Measurements from ENCODE around the gene SRPX2.

SRPX2 gene

DNA sequence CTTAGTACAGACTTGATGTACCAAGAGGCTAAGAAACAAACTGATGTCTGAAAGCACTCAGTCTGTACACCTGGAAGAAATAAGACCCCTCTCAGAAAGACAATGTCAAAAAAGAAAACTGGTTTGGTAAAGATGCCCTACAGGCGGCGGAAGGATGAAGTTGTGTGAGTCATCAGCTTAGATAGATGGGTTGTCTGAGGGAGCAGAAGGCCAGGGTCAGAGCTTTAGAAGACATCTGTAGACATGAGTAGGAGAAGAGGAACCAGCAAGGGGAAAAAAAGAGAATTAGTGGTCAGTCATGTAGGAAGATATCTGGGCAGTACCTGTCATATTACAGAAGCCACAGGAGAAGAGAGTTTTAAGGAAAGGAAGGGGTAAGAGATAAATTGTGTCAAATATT, 8.3 kb downstream of the SRPX2 start:
- no peak for DNase-seq

DNA sequence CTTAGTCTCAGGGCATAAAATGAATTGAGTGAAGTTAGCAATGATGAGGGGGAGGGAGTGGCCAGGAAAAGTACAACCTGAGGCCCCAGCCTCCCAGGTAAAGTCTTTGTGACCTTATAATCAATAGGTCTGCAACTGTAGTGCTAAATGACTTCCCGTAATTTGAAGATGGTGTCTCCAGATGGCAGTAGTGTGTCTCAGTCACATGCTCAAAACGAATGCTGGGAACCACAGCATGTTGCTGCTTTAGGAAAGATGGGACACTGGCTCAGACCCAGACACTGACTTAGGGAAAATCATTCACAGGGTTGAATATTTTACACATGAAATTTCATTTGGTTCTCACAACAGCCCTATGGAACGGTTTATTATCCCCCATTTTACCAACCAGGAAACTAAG, 10.3 kb downstream of the SRPX2 start:
- DNase-seq, result no peak

DNA sequence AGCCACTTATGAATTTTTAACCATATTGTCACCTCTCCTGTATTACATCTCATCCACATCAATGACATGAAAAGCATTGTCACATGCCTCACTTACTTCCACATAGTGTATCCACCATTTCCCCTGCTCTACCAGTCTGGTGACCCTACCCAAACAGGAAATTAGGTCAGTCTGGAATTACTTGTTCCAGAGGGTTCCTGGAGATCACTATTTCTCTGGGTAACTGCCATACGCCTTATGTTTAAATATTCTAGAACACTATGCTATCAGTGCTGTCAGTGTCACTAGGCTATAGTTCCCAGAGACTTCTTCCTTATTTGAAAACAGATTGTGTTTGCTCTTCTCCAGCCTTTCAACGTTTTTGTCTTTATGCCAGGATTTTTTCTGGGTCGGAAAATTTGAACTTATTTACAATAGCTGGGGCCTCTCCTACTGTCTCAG, 15.0 kb downstream of the SRPX2 start:
- no peak for DNase-seq

DNA sequence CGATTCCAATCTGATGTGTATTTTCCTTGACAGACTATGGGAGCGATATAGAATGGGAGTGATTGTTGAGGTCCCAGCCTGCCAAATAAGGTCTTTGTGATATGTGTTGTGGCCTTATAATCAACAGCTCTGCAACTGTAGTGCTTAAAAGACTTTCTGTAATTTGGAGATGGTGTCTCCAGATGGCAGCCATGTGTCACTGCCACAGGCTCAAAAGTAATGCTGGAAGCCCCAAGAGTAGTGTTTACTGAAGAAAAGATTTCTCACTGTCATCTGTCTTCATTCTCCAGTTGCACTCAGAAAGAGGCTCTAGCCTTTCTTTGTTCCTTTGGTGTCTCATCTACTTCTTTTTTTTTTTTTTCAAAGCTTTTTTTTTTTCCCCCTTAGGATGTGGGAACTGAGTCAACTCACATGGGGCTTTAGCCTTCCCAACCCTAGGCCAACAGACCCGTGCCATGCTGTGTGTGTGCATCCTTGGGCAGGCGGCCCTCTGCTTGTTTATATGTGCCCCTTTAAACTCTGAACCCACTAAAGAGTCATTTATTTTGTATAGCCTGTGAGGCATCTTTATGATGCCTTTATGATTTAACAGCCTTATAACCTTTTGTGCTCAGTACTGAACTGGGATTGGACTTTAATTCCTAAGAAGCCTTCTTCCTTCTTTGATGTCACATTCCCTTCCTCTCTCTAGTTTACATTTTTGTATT, 15.6 kb downstream of the SRPX2 start:
- DNase-seq, result no peak

DNA sequence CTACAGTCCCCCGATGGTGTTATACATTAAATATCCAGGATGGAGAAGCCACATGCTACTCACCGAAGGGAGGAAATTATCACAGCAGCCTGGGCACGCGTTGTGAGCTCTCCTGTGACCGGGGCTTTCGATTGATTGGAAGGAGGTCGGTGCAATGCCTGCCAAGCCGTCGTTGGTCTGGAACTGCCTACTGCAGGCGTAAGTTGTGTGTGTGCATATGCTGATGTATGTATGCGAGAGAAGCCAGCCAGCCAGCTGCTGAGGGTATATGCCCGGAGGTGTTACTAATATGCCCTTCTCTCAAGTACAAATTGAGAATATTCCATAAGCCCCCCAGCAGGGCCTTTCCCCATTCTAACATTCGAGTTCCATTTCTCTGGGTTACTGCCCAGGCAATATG, 18.2 kb downstream of the SRPX2 start:
- no peak for DNase-seq

DNA sequence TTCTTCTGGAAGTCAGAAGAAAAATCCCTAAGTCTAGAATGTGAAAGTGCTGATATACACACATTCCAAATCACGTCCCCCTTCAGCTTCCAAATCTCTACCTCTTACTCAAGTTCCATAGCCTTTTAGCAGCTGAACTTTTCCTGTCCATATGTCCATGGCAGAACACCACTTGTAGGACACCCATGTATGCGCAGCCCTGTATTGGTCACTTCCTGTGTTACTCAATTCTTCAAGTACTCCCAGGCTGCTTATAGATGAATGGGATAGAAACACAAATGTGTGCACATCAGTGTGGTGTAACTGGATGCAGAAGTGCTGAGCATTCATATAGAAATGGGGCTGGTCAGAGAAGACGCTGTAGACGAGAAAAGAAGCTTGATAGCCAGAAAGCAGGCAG, 18.8 kb downstream of the SRPX2 start:
- DNase-seq, result no peak

DNA sequence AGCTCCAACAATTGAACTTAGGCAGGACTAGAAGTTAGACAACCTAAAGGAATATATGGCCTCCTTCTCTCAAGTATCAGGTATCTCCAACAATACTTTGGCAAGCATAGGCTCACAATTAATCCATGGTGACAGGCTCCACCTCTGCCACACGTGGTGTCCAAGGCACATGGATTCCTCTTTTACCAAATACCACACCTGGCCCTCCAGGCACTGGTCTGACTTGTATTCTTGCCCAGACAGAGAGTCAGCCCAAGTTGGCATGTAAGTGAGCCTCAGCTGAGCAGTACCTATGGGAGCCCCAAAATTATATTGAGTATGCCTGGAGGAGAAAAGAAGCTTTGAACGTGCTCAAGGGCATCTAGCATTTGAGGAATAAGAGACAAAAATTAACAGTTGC, 19.6 kb downstream of the SRPX2 start:
- no peak for DNase-seq

DNA sequence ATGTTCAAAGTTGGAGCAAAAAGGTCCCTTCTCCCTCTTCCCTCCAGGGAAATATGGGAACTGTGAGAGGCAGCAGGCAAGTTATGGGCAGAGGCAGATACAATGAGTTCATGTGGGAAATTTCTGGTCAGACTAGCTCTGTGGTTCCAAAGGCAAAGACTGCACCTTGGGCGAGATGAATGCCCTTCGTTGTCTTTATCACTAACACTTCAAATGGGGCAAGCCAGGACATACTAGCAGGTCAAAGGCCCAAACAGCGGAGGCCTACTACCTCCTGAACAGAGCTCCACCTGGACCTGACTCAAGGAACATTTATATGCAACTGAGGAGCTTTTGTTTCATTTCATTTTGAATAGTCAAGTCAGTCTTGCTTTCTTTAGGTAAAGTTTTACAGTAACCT, 29.0 kb downstream of the SRPX2 start:
- no peak for DNase-seq

DNA sequence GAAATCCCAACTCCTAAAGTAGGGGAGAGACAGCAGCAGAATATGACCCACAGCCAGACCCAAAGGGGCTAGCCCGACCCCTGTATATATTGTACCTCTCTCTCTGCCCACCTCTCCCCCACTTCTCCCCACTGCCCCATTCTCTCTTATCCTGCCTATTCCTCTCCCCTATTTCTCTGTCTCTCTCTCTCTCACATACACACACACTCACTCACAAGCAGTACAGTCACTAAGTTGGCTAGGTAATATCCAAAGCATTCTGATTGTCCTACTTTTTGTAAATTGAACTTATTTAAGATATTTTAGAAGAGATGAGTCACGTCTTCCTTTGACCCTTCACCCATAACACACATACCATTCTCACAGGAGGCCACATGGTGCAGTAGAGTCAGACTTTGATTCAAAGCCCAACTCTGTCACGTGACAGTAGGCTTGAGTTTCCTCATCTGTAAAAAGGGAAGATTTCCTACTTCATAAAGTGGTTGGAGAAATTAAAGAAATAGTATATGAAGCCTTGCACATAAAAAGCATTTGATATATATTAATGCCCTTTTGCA, 29.5 kb downstream of the SRPX2 start:
- DNase-seq, result no peak

DNA sequence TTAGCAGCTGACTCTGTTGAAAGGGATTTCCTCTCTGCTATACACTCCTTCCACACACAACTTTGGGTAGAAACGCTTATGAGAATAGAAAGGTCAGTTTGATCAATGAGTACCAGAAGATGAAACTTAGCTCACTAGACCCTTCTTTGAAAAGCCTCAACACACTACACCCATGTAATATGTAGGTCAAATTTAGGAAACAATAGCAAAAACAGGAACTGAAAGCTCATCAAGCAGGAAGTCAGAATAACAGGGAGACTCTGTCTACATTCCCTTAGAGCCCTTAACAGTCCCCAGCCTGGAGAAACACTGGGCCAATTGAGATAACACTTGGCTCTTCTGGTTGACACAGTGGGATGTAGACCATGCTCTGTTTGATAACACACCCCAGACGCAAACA, 30.7 kb downstream of the SRPX2 start:
- no peak for DNase-seq

DNA sequence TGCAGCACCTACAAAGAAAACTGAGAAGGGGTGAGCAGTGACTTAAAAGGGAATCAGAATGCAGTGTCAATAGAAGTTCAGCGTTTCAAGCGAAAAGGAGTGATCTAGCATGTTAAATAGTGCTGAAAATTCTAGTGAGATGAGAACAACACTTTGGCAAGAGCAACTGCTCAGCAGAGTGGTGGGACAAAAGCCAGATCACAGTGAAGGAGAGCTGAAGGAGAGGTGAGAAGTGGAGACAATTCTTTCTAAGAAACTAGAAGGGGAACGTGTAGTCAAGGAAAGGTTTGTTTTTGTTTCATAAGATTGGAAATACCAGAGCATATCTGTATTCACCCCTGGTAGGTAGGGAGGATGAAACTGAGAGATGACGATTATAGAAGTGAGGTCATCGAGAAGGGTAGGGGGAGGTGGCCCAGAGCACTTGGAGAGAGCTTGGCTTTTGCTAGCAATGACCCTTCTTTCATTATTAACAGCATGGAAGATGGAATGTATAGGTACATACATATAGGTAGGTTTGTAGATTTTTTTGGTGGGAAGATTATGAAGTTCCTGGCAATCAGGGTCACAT, 33.7 kb downstream of the SRPX2 start:
- DNase-seq, result no peak

DNA sequence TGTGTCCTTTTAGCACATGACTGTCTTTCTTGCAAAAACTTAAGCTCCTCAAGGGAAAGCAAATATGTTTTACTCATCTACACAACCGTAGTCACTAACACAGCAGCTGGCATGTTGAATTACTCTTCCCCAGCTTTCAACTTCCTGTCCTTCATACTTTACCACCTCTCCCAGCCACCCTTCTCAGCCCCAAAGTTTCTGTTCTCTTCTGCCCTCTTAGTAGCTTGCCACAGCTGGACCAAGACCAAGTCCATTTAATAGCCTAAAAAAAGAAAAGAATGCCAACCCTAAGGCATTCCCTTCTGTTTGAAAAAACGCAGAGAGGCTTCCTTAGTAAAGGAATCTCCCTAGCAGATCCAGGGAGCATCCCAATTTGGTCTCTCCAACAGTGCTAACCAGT, 36.8 kb downstream of the SRPX2 start:
- no peak for DNase-seq

DNA sequence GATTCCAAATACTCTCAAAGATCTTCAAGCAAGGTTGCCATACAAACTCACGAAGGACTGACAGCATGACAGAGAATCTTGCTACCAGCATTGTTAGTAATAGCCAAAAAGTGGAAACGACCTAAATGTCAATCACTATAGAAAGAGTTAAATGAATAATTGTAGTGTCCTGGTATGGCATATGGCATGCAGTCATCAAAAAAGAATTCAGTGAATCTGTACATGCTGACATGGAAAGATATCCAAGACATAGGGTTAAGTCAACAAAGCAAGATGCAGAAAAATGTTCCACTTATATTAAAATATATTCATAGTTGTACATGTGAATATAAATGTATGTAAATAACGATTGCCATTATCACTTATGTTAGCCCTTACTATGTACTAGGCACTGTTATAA, 37.6 kb downstream of the SRPX2 start:
- no peak for DNase-seq

DNA sequence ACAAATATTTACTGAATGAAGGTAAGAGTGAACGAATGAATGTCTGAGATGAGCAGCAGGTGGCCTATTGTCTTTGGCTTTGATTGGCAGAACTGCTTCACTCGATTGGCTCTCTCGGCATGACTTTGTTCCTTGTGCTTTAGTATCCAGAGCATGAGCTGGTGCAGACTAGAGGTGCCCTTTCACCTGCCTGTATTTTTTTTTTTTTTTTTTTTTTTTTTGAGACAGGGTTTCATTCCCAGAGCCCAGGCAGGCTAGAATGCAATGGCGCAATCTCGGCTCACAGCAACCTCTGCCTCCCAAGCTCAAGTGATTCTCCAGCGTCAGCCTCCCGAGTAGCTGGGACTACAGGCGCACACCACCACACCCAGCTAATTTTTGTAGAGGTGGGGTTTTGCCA, 38.9 kb downstream of the SRPX2 start:
- no peak for DNase-seq

DNA sequence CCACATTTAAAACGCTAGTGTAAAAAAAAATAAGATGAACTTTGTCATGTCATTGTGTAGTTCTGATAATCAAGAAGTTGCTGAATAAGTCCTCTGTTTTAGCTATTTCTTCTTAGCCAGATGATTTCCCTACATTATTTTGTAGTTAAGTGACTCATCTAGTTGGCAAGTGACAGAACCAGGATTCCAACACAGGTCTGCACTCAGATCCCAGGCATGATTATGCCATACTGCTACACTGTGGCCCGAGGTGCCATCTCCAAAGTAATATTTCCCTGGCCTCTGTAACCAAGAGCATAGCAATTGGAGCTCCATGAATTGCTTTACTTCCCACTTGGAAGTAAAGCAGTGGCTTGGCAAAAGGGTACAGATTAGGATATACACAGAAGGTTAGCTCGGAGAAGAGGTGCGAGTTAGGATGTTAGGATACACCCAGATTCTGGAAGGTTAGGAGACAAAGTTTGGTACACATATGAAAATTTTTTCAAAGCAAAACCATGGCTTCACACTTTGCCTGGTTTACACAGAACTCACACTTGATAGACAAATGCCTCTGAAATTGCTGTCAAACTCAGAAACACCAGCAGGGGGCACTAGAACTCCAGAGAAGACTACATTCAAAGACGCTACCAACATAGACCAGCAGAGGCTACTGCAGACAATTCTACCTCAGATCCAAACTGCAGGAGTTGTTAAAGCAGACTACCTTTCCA, 41.4 kb downstream of the SRPX2 start:
- peak; percentile 71 for DNase-seq

DNA sequence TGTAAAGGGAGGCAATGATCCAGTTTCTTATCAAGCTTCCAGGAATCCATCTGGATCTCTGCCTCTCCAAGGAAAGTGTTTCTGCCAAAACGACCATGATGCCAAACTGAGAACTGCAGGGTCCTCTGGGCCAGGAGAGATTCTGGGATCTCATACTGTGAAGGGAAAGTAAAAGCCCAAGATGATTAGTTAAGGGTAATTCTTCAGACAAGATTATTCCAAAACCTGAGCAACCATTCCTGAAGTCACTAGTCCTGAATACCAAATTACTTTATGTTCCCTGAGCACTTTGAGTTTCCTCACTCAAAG, 42.0 kb downstream of the SRPX2 start:
- DNase-seq, result no peak

DNA sequence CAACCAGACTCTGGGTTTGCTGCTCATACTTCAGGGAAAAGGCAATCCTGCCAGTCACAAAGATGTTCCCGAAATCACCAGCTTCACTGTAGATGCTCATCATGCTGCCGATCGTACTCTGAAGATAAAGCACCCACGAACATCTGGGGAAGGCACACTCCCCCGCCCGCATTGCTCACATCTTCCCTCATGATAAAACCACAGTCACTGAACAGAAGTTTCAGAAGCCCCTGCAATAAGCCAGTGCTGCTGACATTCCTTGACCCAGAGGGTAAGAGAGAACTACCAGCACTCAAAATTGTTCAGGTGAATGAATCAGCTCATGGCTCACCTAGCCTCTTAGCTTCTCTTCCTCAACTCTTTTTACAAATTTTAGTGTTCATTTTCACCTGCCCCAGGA, 43.1 kb downstream of the SRPX2 start:
- no peak for DNase-seq

DNA sequence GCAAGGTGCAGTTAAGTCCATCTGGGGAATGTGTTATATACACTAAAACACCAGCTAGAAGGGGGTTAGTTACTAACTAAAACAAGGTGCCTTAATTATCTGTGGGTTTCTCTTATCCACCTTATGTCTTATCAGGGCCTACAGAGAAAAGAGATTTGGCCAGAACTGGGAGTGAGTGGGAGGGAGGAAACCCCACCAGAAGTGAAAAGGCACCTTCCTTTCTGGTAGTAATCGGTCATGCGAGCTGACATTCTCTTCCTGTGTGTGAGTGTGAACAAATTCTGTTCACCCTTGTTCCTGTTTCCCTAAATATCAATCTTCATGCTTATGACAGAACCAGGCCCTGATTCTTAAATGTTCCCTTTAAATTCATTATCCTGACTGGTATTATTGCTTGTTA, 43.5 kb downstream of the SRPX2 start:
- DNase-seq, result no peak

DNA sequence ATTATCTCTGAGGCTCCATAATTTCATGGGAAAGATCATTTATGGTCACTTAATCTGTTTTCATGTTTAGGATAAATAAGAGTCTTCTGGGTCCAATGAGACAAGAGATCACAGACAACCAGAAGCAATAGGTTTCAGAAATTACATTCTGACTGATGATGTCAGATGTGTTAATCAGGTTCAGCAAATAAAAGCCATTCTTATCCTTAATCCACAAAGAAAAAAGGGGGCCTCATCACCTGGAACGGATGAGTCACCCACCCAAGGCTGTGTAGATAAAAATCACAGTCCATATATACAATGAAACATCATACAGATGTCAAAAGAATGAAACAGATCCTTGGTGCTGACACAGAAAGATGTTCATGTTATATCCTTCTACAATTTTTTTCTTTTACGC, 51.3 kb downstream of the SRPX2 start:
- no peak for DNase-seq

DNA sequence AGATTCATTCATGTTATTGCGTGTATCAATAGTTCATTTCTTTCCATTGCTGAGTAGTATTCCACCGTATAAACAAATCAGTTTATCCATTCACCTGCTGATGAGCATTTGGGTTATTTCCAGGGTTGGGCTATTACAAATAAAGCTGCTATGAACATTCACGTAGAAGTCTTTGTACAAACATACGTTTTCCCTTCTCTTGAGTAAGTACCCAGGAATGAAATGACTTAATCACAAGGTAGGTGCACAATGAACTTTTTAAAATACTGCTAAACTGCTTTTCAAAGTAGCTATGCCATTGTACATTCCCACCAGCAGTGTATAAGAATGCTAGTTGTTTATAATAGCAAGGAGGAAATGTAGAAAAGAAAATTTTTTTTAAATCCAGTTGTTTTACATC, 52.0 kb downstream of the SRPX2 start:
- no peak for DNase-seq

DNA sequence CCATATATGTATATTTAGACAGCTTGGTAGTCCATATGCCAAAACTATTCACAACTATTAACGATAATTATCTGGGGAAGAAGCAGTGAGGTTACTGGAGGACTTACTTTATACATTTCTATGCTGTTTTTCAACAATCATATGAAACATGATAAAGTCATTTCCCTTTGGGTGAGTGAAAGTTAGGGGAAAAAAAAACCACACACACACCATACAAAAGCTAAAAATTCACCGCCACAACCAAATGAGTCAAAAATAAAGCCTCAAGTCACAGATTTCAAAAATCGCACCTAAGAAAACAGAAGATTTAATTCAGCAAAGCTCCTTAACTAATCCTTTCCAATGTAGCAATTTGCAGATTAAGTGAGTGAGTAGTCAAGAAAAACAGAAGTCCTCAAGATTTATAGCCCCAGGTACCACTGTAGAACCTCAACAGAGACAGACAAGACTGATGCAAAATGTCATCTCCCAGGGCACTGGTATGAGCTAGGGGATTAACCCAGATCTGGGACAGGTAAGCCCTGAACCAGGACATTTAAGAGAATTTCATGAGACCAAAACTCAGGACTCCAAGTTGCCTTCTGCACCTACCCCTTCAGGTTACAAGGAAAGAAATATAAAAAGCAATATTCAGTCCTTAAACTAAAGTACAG, 52.8 kb downstream of the SRPX2 start:
- DNase-seq, result no peak

DNA sequence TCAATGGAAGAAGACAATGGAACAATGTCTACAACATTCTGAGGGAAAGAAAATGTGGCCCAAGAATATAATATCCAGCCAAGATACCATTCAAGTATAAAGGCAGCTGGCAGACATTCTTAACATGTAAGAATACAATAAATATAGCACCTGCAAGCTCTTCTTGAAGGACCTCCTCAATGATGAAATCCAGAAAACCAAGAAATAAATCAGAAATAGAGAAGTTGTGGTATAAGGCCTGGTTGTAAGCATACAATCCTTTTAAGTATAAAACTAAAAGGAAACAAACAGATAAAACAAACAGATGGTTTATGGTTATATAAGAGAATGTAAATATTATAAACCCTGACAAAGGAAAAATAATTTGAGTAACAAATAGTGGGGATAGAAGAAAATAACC, 54.6 kb downstream of the SRPX2 start:
- DNase-seq, result no peak

DNA sequence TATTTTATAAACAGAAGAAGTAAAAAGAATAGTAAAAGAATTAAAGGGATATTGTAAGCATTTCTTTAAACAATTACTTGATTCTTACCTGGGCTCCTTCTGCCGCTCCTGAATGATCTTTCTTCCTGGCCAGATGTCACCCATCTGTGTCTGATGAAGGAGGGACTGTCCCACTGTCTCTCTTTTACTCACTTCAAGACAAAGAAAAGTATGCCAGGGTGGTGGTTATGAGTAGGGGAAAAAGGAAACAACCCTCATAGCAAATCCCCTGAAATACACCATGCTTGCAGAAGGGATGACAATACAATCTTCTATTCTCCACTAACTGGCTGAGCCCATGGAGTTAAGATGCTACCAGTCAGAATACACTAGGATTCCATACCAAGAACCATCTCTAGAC, 56.8 kb downstream of the SRPX2 start:
- DNase-seq, result no peak

Measured in DMS 273 treated with DMSO at 0.1 percent for 48 hours (cell line).